HG03439 (cell line): ENCODE results near the gene CFAP107.
"Not testable (repeated sequence)": the region's sequence is repeated elsewhere in the genome, so short reads cannot be mapped to it uniquely, and the experiment has no call there.

Experiments
- ATAC-seq: cut with Tn5 transposase; IDR thresholded peaks from one replicate; pipeline ENCODE4 v1.9.1; 2021; ENCODE audit warnings: mild to moderate bottlenecking, moderate library complexity; ENCODE audit not compliant: unreplicated experiment

CFAP107 gene

GRCh38 chr1:12776801-12777557, 31.0 kb downstream of the CFAP107 start:
- ATAC-seq = no peak

GRCh38 chr1:12778061-12778460, 32.1 kb downstream of the CFAP107 start:
- ATAC-seq = no peak

GRCh38 chr1:12778907-12779306, 32.9 kb downstream of the CFAP107 start:
- no peak for ATAC-seq

- not testable (repeated sequence) for ATAC-seq
Observed at GRCh38 chr1:12781488-12781887, 35.5 kb downstream of the CFAP107 start.

GRCh38 chr1:12783783-12784182, 37.8 kb downstream of the CFAP107 start:
- ATAC-seq = not testable (repeated sequence)

GRCh38 chr1:12784729-12785128, 38.7 kb downstream of the CFAP107 start:
- not testable (repeated sequence) for ATAC-seq

GRCh38 chr1:12791097-12791496, 45.1 kb downstream of the CFAP107 start, which contains the start of gene PRAMEF1:
Gene PRAMEF1, plus strand, starts transcription at chr1:12791397. Its CDS starts 1,831 bp downstream, at chr1:12793228.
- ATAC-seq = not testable (repeated sequence)

- ATAC-seq = no peak
Observed at GRCh38 chr1:12798911-12799310, 52.9 kb downstream of the CFAP107 start.

- no peak for ATAC-seq
Observed at GRCh38 chr1:12799730-12800129, 53.7 kb downstream of the CFAP107 start.

- ATAC-seq = no peak
Observed at GRCh38 chr1:12809933-12810332, 63.9 kb downstream of the CFAP107 start.

GRCh38 chr1:12810691-12811408, 64.8 kb downstream of the CFAP107 start:
- ATAC-seq = no peak

- ATAC-seq = no peak
Observed at GRCh38 chr1:12811409-12811784, 65.4 kb downstream of the CFAP107 start.
